Fibroblast of lung (primary cell): ENCODE results near the gene TMEM179. TPM values are rescaled to one million over a fixed set of nuclear protein-coding genes. Genes with fewer than 3 reads are reported as not detected.

Source experiments
- DNase-seq, 2 donors: peaks; one replicate each; pipeline versions ENCODE4 v3.0.0 to v3.0.0-alpha.2; 2010; ENCODE audit warnings: low read depth in 2 of 2
- H2AFZ ChIP-seq: 2 replicates; pipeline ENCODE4 v1.5.1; 2012; ENCODE audit warnings: low read length, control low read depth, inconsistent platforms
- H3K27ac ChIP-seq: 2 replicates; pipeline ENCODE4 v1.5.1; 2011; ENCODE audit warnings: low read length, control low read depth; ENCODE audit not compliant: insufficient read depth
- H3K27me3 ChIP-seq: 2 replicates; pipeline ENCODE4 v1.5.1; 2011; ENCODE audit warnings: mild to moderate bottlenecking, low read length; ENCODE audit not compliant: control insufficient read depth, insufficient read depth
- H3K36me3 ChIP-seq: 2 replicates; pipeline ENCODE4 v1.5.1; 2011; ENCODE audit warnings: low read length; ENCODE audit not compliant: control insufficient read depth, insufficient read depth
- H3K4me1 ChIP-seq: 2 replicates; pipeline ENCODE4 v1.5.1; 2011; ENCODE audit warnings: low read length; ENCODE audit not compliant: control insufficient read depth, insufficient read depth; ENCODE audit errors: extremely low read depth
- H3K4me2 ChIP-seq: 2 replicates; pipeline ENCODE4 v1.5.1; 2011; ENCODE audit warnings: low read length, control low read depth; ENCODE audit not compliant: insufficient read depth; ENCODE audit errors: extremely low read depth
- H3K4me3 ChIP-seq, 4 experiments: fragments of 200-600 bp in 1 of 4; sonication (generic) in 1 of 4; replicated peaks in 1 of 4; 2 replicates each; pipeline ENCODE4 v1.5.1; 2011 to 2016; ENCODE audit warnings: low read length in 4 of 4, low read depth in 3 of 4, mild to moderate bottlenecking in 3 of 4, control low read depth in 2 of 4, inconsistent platforms in 1 of 4, mixed read lengths in 1 of 4; ENCODE audit not compliant: insufficient read depth in 1 of 4; ENCODE audit errors: control extremely low read depth in 1 of 4
- H3K79me2 ChIP-seq: 2 replicates; pipeline ENCODE4 v1.5.1; 2012; ENCODE audit warnings: mild to moderate bottlenecking, low read length, inconsistent platforms; ENCODE audit not compliant: control insufficient read depth, insufficient read depth
- H3K9ac ChIP-seq: 2 replicates; pipeline ENCODE4 v1.5.1; 2011; ENCODE audit warnings: mild to moderate bottlenecking, low read length, control low read depth; ENCODE audit not compliant: insufficient read depth
- H3K9me3 ChIP-seq: 2 replicates; pipeline ENCODE4 v1.5.1; 2012; ENCODE audit warnings: low read depth, low read length; ENCODE audit not compliant: control insufficient read depth, insufficient read depth
- H4K20me1 ChIP-seq: 2 replicates; pipeline ENCODE4 v1.5.1; 2011; ENCODE audit warnings: low read length; ENCODE audit not compliant: control insufficient read depth, insufficient read depth; ENCODE audit errors: extremely low read depth
- CTCF ChIP-seq, 2 donors: IDR thresholded peaks in 1 of 2; conservative IDR thresholded peaks in 1 of 2; 1 replicate in 1 of 2; 2 replicates in 1 of 2; pipeline ENCODE4 v1.5.1; 2011 to 2012; ENCODE audit warnings: low read length in 2 of 2, control low read depth in 1 of 2, inconsistent platforms in 1 of 2, low read depth in 1 of 2, mild to moderate bottlenecking in 1 of 2
- EZH2 ChIP-seq: IDR thresholded peaks from 2 replicates; pipeline ENCODE4 v1.5.1; 2012; ENCODE audit warnings: low read length, control low read depth, mild to moderate bottlenecking; ENCODE audit errors: missing control alignments
- polyA plus RNA-seq, 2 donors: library from polyadenylated mRNA; depleted of rRNA in 1 of 2; stranded (reverse) in 1 of 2; unstranded in 1 of 2; fragments of >200 nt; gene quantifications; 2 replicates each; pipeline ENCODE4 v1.2.1, GENCODE V29; 2011 to 2012; ENCODE audit warnings: missing spikeins in 1 of 2
- total RNA-seq: library from RNA; depleted of rRNA; stranded (reverse); fragments of >200 nt; gene quantifications from 2 replicates; pipeline ENCODE4 v1.2.1, GENCODE V29; 2014

TMEM179 gene
- total and polyA plus RNA-seq, 2 donors (not counting 1 experiment from before 2014, with no cell fraction given), result under 0.01 to 0.03 TPM

DNA sequence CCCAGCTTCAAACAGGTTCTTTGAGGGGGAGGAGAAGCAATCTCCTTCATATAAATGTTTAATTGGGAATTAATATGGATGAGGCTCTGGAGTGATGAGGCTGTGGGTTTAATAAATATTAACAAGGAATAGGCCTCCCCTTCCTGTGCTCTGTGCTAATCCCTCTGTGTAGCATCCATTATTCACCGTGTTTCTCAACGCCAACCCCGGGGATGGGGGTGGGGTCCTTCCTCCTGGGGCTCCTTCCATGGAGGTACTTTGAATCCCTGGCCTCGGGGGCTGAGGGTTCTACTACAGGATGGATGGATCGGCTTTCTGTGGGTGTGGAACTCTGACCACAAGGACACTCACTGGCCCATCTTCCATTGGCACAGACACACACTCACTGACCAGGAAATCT is 34.9 kb upstream of the TMEM179 start:
- Histone ChIP-seq H3K4me3 (no peak overlapping the region), H3K9me3 (no peaks in the 10 kb centered on the region), H3K36me3 (no peaks in the 10 kb centered on the region), H3K27me3 (no peaks in the 10 kb centered on the region), H4K20me1 (no peaks in the 10 kb centered on the region), H2AFZ (no peak overlapping the region), H3K4me2 (no peak overlapping the region), H3K9ac (no peak overlapping the region), H3K4me1 (no peaks in the 10 kb centered on the region), H3K79me2 (no peaks in the 10 kb centered on the region), H3K27ac (no peak overlapping the region)
- TF ChIP-seq EZH2 (no peak), CTCF (conservative IDR thresholded peaks at IDR 0.05 in 1 of 2, IDR thresholded peaks at IDR 0.05 in 1 of 2; ENCODE audit: low read depth in 1 of 2, low read length in 2 of 2) (no peak)
- no peak for DNase-seq

GRCh38 chr14:104638927-104639450 is 34.4 kb upstream of the TMEM179 start:
- no peak for DNase-seq
- no peak overlapping the region for H3K4me3 ChIP-seq
- no peak overlapping the region for H3K9ac ChIP-seq
- no peak overlapping the region for H2AFZ ChIP-seq
- no peaks in the 10 kb centered on the region for H3K79me2 ChIP-seq
- H3K36me3 ChIP-seq, result no peaks in the 10 kb centered on the region
- no peak for TF ChIP-seq CTCF (conservative IDR thresholded peaks at IDR 0.05 in 1 of 2, IDR thresholded peaks at IDR 0.05 in 1 of 2; ENCODE audit: low read depth in 1 of 2, low read length in 2 of 2)
- TF ChIP-seq EZH2, result no peak
- H3K27me3 ChIP-seq, result no peaks in the 10 kb centered on the region
- no peaks in the 10 kb centered on the region for H4K20me1 ChIP-seq
- H3K4me1 ChIP-seq, result no peaks in the 10 kb centered on the region
- no peak overlapping the region for H3K4me2 ChIP-seq
- no peak overlapping the region for H3K27ac ChIP-seq
- no peaks in the 10 kb centered on the region for H3K9me3 ChIP-seq

DNA sequence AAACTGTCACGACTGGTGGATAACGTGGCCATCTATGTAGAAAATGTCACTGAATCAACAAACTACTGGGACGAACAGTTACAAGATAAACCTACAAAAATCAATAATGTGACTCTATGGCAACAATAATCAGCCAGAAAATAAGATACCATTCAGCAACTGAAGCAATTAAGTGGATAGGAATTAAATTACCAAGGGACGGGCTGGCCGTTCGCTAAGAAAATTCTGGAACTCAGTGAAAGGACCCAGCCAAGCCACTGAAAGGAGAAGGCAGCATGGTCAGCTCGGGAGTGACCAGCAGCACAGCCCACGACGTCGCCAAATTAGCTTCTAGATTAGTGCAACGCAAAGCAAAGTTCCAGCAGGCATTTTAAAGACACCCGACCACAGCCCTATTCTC is 33.6 kb upstream of the TMEM179 start:
- Histone ChIP-seq H4K20me1 (no peaks in the 10 kb centered on the region), H3K27ac (no peak overlapping the region), H3K36me3 (no peaks in the 10 kb centered on the region), H3K4me2 (no peak overlapping the region), H3K79me2 (no peaks in the 10 kb centered on the region), H2AFZ (no peak overlapping the region), H3K9me3 (no peaks in the 10 kb centered on the region), H3K27me3 (no peaks in the 10 kb centered on the region), H3K4me3 (no peak overlapping the region), H3K9ac (no peak overlapping the region), H3K4me1 (no peaks in the 10 kb centered on the region)
- no peak for TF ChIP-seq CTCF (conservative IDR thresholded peaks at IDR 0.05 in 1 of 2, IDR thresholded peaks at IDR 0.05 in 1 of 2; ENCODE audit: low read depth in 1 of 2, low read length in 2 of 2)
- TF ChIP-seq EZH2, result peak; percentile 39
- no peak for DNase-seq
